ENCODE results near the gene SPATA13.

SPATA13 gene

DNA sequence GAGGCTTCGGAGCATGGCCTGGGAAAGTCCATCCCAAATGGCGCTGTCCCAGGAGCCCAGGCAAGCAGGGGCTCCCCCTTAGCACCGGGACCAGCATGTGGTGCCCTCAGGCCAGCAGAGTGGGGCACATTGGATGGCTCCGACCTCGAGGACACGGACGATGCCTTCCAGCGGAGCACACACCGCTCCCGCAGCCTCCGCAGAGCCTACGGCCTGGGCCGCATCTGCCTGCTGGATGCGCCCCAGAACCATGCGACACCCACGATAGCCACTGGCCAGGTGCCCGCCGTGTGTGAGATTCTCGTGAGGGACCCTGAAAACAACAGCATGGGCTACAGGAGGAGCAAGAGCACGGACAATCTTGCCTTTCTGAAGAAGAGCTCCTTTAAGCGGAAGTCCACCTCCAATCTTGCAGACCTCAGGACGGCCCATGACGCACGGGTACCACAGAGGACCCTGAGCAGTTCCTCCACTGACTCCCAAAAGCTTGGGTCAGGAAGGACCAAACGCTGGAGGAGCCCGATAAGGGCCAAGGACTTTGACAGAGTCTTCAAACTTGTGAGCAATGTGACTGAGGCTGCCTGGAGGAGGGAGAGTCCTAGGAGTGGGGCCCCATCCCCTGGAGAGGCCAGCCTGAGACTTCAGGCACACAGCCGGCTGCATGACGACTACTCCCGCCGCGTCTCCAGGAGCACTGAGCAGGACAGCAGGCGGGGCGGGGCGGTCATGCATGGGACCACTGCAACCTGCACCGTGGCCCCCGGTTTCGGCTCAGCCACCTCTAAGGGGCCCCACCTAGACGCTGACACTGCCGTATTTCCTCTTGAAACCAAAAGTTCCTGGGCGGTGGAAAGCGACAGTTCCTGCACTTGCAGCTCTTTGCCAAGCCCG lies 63.1 kb downstream of the SPATA13 start:
- DNase-seq (ENCODE audit: low spot score), result no peak

DNA sequence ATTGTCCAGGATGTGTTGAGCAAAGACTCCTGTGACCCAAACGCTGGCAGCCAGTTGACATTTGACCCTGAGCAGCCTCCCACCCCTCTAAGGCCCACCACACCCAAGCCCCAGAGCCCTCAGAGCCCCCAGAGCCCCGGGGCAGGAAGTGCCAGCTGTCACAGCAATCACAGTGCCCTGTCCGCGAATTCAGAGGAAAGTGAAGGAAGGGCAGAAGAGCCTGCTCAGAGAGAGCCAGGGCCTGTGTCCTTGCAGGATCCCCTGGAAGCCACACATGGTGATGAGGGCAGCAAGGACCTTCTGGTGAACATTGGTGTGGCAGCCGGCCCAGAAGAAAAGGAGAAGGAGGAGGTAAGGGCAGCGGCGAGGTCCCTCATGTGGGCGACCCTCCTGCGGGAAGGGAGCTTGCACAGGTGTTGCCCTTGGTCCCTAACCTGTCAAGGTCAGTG lies 63.7 kb downstream of the SPATA13 start:
- no peak for DNase-seq (ENCODE audit: low spot score)

DNA sequence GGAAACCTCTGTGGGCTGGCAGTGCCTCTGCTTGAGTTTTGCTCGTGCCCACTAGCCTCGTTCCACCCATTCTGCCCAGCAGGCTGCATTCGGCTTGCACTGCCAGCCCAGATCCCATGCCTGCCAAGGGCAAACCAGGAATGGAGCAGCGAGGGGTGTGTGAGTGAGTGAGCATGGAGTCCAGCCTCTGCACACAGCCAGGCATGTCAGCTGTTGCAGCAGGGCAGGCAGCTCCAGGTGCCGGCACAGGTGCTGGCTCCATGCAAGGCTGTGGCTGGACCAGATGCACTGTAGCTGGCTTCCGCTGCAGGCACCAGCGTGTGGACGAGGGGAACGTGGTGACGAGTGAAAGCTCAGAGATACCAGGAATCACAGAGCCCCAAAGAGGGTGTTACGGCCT lies 64.5 kb downstream of the SPATA13 start:
- no peak for DNase-seq (ENCODE audit: low spot score)

DNA sequence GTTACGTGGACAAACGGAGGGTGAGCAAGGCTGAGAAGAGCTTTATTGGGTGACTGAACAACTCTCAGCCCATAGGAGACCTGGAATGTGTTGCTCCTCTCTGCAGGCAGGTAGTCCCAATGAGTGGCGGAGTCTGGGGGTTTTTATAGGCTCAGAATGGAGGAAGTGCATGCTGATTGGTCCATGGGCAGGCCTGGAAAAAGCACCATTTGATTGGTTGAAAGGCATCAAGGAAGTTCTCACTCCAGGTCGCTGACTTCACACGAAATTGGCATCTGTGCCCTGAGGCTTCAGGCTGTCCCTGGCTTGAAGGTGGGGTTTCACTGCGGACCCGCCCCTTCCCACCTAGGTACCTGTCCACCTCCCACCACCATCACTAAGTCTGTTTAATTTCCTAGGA lies 65.4 kb downstream of the SPATA13 start:
- no peak for DNase-seq (ENCODE audit: low spot score)

DNA sequence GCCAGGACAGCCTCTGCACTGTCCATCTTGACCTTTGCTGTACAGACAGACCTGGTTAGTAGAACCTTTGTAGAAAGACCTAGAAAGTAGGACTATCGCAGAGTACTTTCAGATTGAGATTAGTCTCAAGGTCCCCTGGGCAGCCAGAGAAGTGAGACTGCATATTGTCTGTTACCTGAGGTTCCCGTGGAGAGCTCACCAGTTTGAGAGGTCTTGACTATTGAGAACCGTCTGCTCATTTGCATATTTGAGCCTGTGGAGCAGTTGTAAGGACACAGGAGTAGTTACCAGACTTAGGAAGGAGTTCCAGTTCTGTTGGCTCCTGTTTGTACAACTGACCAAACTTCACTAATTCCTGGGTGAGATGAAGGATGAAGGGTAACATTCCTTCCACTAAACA lies 66.2 kb downstream of the SPATA13 start:
- no peak for DNase-seq (ENCODE audit: low spot score)

DNA sequence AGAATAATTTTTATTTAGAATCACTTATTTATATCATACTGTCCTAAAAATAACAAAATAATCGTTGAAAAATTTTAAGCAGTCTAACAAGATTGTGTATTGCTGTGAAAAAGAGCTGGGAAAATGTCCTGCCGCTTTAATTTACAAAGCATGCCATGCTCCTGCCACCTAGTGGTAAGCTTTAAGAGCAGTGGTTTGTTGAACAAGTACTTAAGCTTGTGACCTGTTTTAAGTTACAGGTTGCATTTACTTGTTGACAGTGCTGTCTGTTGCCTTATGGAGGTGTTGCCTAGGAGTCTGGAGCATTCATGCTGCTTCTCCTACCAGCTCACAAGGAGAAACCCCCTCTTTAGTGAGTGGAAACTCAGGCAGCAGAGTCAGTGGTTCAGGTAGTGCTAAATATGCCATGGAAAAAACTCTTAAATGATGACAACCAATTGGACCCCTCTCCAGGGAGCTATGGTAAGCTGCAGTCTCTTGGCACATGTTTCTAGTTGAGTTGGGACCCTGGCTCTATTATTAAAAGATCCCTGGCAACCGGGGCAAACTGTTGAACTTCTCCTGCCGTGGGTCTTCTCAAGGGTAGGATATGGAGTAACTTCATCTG lies 68.4 kb downstream of the SPATA13 start:
- DNase-seq (ENCODE audit: low spot score), result peak; percentile 63

DNA sequence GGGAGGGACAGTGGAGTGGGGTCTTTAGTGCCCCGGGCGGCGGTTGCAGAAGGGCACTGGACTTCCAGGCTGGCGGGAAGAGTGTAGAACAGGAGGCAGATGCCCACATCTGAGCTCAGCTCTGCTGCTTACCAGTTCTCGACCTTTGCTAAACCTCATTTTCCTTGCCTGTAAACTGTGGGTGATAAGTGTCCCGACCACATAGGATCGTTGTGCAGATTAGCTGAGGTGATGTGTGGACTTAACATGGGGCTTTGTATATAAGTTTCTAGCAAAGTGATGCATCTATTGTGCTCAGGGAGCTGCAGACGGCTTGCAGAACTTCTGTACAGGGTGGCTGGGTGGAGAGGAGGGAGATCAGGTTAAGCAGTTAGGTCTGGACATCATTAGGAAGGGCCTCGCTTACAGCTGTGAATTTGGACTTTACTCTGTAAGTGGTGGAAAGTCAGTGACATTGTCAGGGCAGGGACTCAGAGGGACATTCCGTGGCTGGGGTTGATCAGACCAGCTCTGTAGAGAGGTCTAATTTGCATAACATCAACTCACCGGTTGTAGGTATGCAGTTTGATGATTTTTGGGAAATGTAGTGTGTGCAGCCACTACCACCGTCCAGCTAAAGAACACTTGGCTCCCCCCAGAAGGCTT lies 70.0 kb downstream of the SPATA13 start:
- DNase-seq (ENCODE audit: low spot score), result no peak

DNA sequence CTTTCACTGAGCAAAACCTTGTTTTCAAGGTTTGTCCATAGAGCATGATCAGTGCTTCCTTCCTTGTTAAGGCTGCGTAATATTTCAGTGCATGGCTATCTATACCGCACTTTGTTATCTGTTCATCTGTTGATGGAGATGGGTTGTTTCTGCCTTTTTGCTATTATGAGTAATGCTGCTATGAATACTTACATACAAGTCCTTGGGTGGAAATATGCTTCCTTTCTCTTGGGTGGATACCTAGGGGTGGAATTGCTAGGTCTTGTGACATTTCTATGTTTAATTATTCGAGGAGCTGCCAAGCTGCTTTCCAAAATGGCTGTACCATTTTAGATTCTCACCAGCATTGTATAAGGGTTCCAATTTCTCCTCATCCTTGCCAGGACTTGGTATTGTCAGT lies 70.9 kb downstream of the SPATA13 start:
- DNase-seq (ENCODE audit: low spot score), result no peak

DNA sequence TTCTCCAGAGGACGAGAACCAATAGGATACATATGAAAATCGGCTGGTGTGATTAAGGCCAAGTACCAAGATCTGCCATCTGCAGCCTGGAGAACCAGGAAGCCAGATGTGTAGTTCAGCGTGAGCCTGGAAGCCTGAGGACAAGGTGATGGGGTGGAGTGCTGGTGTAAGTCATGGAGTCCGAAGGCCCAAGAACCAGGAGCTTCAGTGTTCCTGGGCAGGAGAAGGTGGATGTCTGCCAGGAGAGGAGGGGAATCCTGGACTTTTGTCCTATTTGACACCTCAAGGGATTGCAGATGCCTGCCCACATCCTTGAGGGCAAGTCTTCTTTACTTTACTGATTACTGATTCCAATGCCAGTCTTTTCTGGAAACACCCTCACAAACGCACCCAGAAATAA lies 71.5 kb downstream of the SPATA13 start:
- DNase-seq (ENCODE audit: low spot score), result no peak

DNA sequence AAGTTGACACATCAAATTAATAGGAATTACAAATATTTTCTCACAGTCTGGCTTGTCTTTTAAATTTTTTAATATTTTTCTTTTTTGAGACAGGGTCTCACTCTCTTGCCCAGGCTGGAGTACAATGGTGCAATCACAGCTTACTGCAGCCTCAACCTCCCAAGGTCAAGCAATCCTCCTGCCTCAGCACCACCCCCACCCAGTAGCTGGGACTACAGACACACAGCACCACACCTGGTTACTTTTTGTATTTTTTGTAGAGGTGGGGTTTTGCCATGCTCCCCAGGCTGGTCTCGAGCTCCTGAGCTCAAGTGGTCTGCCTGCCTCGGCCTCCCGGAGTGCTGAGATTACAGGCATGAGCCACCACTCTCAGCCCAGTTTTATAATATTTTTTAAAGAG lies 72.0 kb downstream of the SPATA13 start:
- no peak for DNase-seq (ENCODE audit: low spot score)

DNA sequence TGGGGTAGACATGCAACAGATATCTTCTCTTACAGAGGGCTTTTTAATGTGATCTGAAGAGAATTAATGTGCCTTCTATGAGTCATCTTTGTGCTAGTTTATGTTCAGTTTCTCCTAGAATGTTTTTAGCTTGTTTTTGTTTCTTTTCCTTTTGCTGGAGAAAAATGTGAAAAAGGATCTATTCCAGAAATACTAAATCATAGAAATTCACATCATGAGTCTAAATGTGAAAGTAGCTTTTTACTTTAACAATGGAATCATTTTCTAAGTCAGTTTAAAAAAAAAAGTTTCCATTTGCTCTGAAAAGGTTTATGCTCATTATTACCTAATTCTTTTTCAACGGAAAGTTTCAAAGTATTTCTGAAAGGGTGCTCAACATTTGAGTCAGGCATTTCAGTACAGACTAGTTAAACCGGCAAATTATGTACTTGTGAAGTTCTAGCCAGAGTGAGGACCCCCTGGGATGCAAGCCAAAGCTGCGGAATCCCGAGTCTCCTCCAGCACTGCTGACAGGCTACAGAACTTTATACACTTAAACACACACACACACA lies 72.9 kb downstream of the SPATA13 start:
- no peak for DNase-seq (ENCODE audit: low spot score)

DNA sequence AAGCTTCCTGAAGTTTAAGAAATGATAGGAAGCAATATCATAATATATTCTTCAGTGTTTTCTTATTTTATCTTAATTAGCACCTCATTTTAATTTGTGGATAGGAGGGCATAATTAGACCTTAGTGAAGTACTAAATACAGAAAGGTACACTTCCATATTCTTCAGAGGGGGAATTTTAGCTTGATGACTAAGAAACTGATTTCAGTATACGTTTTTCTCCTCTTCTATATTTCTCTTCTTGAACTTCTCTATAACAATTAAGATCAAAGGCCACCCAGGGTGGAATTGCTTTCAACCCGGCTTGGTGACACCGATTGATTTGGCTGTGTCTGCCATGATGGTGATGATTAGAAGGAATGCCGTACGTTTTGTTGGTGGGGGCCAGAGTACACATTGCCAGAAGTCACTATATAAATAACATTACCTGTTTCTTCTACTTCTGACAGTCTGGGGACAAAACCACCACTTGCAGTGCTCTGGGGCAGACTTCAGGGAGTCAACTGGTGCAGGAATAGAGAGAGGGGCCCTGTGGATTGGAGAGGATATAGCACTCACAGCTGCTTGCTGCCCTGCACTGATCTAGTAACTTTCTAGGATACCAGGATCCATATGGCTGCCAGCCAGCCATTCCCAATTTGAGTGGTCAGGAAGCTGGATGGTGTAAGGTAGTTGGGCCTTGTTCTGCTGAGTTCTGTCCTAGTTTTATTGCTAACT lies 73.8 kb downstream of the SPATA13 start:
- DNase-seq (ENCODE audit: low spot score), result no peak

DNA sequence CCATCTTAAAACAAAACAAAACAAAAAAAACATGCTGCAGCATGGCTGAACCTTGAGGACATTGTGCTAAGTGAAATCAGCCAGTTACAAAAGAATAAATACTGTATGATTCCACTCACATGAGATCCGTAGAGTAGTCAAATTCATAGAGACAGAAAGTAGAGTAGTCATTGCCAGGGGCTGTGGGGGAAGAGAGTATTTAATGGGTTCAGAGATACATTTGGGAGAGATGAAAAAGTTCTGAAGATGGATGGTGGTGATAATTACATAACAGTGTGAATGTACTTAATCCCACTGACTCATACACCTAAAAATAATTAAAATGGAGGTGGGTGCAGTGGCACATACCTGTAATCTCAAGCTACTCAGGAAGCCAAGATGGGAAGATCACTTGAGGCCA lies 76.8 kb downstream of the SPATA13 start:
- DNase-seq (ENCODE audit: low spot score), result no peak

DNA sequence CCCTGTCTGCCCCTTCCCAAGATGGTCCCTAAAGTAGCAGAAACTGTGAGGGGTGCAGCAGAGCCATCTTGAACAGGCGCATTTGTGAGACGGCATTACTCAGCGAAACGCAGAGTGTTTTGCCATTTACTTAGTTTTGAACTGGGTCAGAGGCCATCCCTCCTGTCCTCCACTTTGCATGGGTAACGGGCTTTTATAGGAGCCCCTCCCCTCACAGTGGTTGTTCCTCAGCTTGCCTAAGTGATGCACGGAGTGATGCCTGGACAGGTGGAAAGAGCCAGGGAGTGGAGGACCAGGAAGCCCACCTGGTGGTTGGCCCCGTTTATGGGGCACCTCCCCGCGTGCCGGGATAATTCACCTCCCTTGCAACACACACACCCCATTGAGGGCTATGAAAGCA lies 80.8 kb downstream of the SPATA13 start:
- no peak for DNase-seq (ENCODE audit: low spot score)

DNA sequence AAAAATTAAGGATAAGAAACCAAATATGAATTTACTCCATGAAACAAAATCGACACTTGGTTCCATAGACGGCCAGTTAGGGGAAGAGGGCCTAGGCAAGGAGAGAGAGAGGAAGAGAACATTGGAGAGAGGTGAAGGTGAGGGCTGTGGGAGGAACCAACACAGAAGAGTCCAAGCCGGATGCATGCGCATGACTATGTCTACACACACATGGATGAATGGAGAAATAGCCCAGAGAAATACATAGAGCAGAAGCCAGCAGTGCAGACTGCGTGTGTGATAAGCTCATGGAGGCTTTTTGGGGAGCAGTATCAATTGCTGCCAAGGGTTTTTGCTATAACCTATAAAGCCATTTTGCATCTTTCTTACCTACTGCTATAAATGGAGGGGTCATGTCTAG lies 81.6 kb downstream of the SPATA13 start:
- DNase-seq (ENCODE audit: low spot score), result no peak

DNA sequence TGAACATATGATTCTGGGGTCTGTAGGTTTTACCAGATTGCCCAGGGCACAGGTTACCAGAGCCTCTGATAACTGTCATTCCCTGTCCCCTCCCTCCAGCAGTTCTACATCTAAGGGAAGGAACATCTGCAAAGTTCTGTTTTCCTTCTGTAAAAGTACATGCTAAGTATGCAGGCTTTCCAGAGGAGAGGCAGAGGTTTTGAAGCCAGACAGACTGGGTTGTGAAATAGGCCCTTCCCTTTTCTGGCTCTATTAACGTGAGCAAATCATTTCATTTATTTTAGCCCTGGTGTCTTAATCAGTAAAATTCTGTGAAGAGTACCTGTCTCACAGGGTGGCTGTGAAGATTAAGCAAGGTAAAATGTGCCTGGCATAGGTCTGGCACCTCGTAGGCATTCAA lies 82.8 kb downstream of the SPATA13 start:
- DNase-seq (ENCODE audit: low spot score), result no peak

DNA sequence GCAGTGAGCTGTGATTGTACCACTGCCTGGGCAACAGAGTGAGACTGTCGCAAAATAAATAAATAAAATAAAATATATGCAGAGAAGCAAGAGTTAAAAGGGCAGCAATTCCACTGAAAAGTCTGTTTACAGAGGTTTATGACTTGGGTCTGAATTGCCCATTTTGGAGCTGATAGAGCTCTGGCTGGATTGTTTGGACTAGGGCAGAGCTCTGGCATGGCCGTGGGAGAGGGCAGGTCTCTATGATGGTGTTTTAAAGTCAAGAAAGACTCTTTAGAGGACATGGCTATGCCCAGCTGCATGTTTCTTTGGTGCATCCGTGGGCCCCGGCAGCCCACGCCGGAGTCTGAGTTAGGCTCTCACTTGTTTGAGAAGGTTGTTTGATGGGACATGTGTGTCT lies 84.3 kb downstream of the SPATA13 start:
- DNase-seq (ENCODE audit: low spot score), result no peak

DNA sequence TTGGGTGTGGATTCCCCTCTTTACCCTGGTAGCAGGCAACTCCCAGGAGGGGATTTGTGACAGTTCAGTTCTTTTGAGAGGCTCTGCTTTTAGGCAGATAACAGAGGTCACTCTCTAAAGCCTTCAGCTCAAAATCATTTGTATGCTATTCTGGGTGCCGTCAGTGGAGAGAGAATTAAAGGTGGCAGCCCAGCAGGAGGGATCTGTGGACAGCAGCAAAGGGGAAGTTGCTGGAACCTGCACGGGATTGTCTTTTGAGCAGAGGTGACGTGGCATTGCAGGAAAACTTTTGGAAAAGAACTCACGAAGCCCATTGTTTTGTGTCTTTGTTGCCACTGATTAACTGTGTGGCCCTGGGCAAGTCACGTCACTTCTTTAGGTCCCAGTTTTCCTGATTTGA lies 86.5 kb downstream of the SPATA13 start:
- DNase-seq (ENCODE audit: low spot score), result no peak

DNA sequence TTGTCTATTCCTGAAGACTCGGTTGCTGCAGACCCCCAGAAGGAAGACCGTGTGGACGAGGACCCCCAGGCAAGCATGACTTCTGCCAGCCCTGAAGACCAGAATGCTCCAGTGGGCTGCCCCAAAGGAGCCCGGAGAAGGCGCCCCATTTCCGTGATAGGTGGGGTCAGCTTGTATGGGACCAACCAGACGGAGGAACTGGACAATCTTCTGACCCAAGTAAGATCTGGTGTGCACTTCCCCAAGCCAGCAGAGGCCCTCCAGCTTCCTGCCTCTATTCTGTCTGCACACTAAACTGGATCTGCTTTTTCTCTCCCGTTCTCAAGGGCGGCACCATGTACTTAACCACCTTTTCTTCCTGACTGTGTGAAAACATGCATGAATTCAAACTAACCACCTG lies 89.1 kb downstream of the SPATA13 start:
- DNase-seq (ENCODE audit: low spot score), result no peak

DNA sequence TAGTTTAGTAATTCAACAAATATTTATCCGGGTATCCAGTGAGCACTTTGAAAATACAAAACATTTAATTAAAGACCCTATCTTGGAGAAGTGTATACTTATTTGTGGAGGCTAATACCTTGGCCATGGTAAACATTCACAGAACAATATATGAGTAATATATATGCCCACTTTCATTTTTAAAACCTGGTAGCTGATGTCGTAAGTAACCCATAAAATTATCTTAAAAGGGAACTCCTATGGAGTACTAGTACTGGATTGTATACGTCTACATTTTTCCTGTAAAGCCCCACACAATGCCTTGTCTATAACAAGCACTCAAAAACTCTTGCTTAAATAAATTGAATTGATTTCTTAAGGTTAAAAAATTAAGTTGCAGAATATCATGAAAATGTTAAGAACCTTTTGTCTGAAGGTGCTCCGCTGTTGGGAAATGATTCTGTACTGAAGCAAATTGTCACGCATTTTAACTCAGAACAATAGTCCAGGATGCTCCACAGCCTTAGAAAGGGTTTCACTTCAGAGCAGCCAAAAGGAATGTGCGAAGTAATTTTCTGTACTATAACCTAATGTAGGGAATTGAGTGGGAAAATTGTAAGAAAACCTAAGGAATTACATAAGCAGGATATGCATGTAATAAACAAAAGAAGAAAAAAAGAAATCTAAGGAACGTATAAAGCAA lies 90.0 kb downstream of the SPATA13 start:
- no peak for DNase-seq (ENCODE audit: low spot score)

DNA sequence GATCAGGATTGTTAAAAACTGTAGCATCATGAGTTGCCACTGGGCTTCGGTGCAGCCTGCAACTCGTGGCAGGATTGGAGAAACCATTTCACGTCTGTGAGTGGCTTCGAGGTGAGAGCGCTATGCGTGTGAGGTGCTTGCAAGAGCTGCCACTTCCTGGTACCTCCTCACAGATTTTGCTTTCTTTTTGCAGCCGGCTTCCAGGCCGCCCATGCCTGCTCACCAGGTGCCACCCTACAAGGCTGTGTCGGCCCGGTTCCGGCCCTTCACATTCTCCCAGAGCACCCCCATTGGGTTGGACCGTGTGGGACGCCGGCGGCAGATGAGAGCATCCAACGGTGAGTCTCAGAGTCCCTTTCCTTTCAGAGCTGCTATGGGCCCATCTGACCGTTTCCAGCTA lies 91.0 kb downstream of the SPATA13 start:
- no peak for DNase-seq (ENCODE audit: low spot score)

DNA sequence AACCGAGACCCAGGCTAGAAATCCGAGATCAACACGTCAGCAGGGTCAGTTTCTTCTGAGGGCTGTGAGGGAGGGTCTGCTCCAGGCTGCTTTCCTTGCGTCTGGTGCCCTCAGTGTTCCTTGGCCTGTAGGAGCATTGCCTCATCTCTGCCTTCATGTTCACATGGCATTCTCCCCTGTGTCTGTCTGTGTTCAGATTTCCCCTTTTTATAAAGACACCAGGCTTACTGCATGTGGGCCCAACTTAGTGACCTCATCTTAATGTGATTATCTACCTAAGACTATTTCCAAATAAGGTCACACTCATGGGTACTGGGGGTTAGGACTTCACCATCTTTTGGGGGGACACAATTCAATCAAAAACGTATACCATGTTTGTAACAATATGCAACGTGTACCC lies 91.6 kb downstream of the SPATA13 start:
- DNase-seq (ENCODE audit: low spot score), result no peak
